Renal pelvis (tissue), 4 donors: ENCODE measurements around the gene FTL. TPM values are rescaled to one million over a fixed set of nuclear protein-coding genes. Genes with fewer than 3 reads are reported as not detected.
A peak's percentile ranks its signal among the peaks of the same experiment; 100 is the strongest.

Experiments
- DNase-seq: peaks from one replicate; pipeline ENCODE4 v3.0.0-alpha.2; 2013
- polyA plus RNA-seq, 3 donors: library from polyadenylated mRNA; unstranded; fragments of 120-200 nt; gene quantifications; one replicate each; pipeline ENCODE4 v1.2.1, GENCODE V29; 2013; ENCODE audit not compliant: insufficient read length in 3 of 3

The FTL gene
- polyA plus RNA-seq, 3 donors = 2,476 to 3,205 (median 2,712) TPM

DNA sequence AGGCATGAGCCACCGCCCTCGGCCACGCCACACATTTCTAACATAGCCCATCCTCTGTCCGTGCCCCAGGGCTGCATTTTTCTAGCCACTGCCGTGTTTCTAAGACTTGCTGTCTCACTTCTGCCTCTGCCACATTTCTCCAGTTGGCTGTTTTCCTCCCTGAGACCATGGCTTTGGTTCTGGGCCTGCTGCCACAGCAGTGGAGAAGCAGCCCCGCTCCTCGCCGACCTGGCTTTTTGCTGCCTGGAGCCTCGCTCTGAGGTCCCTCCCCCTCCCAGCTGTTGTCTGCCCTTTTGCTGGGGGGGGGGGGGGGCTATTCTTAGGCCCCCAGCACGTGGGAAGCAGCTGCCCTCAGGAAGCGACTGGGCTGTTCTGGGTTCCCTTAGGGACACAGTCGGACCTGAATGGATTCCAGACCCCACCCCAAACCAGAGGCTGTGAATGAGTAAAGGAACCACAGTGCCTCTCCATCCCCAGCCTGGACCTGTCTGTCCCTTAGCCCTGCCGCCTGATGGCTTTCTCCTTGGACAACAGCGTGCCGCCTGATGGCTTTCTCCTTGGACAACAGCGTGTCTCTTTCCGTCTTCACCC, 24.7 kb downstream of the FTL start:
- DNase-seq = no peak

GRCh38 chr19:48990400-48990799, 25.3 kb downstream of the FTL start:
- DNase-seq = no peak

DNA sequence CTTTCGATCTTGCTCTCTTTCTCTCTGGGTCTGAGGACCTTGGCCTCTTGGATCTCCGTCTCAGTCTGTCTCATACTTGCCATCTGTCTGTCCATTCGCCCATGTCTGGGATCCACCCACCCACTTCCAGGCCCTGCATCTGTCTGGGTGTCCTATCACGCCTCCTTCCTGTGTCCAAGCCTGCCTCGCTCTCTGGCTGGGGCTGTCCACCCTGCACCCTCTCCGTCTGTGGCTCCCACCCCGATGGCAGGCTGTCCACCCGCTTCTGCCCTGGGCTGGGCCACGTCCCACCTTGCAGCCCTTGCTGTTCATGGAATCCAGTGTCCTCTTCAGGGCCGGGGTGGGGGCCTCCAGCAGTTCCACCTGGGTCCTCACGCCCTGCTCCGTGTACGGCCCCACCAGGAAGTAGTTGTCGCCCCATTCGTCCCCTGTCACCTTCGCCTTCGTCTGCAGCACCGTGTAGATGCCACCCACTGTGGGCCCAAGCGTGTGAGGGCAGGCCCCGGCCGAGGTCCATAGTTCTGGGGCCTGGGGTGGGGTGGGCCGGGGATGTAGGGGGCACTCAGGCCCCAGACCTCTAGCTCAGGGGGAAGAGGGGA, 26.0 kb downstream of the FTL start:
- no peak for DNase-seq

- DNase-seq = no peak
These were observed 26.9 kb downstream of the FTL start for GRCh38 chr19:48991873-48992580.

GRCh38 chr19:48992581-48993174, 27.6 kb downstream of the FTL start:
- DNase-seq = no peak

GRCh38 chr19:48993175-48994034, 28.3 kb downstream of the FTL start, which contains the start of the genes GYS1 and RUVBL2:
Gene GYS1, minus strand, starts transcription at chr19:48993309. Its CDS starts 197 bp downstream, at chr19:48993112.
Gene RUVBL2, plus strand, starts transcription at chr19:48993887. Its CDS starts 25 bp downstream, at chr19:48993912.
- peak; percentile 100 for DNase-seq

GRCh38 chr19:48994035-48994386, 28.9 kb downstream of the FTL start:
- DNase-seq = no peak

GRCh38 chr19:48997972-48998371, 32.9 kb downstream of the FTL start:
- no peak for DNase-seq

- DNase-seq = no peak
These were observed 34.6 kb downstream of the FTL start for GRCh38 chr19:48999481-49000325.

DNA sequence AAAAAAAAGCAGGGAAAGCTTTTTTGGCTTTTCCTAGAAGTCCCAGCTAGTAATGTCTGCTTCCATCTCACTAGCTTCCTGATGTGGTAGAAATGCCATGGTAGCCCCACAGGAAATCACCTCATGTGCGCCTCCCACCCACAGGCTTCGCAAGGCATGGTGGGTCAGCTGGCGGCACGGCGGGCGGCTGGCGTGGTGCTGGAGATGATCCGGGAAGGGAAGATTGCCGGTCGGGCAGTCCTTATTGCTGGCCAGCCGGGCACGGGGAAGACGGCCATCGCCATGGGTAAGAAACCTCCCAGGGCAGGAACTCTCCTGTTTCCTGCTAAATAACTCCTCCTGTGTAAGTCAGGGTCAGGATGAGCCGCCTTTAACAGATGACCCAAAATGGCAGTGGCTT, 39.0 kb downstream of the FTL start:
- no peak for DNase-seq

DNA sequence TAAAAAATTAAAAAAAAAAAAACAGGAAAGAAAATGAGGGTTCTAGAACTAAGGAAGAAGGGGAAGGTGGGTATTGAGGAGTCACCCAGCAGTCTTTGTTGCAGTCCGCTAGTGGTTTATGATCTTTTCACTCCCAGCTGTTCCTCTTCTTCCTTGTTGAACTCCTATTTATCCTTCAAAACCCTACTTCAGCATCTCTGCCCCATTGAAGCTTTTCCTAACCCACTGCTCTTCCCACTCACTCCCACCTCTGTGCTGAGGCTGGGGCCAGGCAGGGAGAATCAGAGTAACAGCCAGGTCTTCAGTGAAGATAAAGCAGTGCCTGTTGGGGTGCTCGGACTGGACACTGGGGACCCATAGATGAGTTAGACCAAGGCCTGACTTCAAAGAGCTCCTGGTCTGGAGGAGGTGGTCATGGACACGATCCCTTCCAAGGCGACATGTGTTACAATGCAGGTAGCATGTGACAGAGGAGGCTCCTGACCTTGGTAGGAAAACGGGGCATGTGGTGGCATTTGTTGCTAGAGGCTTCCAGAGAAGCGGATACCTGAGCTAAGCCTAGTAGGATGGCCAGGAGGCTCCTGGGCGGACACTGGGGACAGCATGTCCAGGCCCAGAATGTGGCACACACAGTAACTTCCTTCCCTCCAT, 40.0 kb downstream of the FTL start:
- no peak for DNase-seq

DNA sequence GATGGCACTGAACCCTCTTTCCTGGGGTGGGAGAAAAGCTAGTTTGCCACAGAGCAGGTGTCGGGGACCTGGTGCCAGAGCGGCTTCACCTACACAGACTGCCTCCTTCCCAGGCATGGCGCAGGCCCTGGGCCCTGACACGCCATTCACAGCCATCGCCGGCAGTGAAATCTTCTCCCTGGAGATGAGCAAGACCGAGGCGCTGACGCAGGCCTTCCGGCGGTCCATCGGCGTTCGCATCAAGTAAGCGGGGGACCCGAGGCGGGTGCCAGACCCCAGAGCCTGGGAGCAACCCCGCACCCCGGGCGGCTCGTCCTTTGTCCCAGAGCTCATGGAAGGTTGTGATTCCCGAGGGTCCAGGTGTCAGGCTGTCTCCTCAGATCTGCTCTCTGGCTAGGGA, 41.8 kb downstream of the FTL start:
- DNase-seq = no peak

DNA sequence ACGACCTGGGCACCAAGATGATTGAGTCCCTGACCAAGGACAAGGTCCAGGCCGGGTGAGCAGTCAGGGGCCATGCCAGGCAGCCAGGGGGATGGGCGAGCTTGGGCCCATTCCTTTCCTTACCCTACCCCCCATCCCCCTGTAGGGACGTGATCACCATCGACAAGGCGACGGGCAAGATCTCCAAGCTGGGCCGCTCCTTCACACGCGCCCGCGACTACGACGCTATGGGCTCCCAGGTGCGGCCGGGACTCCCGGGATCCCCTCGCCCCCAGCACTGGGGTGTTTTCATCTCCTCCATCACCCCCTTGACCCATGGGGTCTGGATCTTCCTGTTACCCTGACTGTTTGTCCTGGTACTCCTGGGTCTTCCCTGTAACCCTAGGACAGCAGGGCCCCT, 44.7 kb downstream of the FTL start:
- no peak for DNase-seq

DNA sequence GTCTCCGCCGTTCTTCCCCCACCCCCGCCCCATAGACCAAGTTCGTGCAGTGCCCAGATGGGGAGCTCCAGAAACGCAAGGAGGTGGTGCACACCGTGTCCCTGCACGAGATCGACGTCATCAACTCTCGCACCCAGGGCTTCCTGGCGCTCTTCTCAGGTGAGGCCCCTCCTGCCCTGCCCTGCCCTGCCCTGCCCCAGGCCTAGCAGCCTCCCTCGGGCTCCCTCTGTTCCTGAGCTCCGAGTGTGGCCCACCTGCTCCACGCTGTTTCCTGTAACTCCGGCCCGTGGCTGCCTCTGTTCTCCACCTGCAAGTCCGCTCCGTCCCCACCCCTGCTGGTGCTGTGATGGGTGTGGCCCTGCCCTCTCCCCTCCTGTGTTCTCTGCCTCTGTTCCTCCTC, 45.3 kb downstream of the FTL start:
- DNase-seq = no peak

DNA sequence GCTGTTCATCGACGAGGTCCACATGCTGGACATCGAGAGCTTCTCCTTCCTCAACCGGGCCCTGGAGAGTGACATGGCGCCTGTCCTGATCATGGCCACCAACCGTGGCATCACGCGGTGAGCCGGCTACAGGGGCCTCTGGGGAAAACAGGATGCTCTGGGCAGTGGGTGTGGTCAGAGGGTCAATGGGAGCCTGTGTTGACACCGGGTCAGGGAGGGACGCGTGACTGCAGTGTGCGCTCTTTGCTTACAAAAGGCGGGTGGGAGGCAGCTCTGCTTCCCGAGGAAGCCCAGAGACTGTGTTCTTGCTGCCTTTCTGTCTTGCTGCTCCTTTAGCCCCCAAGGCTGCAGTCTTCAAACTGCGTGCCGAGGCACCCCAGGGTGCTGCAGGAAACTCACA, 46.1 kb downstream of the FTL start:
- no peak for DNase-seq

DNA sequence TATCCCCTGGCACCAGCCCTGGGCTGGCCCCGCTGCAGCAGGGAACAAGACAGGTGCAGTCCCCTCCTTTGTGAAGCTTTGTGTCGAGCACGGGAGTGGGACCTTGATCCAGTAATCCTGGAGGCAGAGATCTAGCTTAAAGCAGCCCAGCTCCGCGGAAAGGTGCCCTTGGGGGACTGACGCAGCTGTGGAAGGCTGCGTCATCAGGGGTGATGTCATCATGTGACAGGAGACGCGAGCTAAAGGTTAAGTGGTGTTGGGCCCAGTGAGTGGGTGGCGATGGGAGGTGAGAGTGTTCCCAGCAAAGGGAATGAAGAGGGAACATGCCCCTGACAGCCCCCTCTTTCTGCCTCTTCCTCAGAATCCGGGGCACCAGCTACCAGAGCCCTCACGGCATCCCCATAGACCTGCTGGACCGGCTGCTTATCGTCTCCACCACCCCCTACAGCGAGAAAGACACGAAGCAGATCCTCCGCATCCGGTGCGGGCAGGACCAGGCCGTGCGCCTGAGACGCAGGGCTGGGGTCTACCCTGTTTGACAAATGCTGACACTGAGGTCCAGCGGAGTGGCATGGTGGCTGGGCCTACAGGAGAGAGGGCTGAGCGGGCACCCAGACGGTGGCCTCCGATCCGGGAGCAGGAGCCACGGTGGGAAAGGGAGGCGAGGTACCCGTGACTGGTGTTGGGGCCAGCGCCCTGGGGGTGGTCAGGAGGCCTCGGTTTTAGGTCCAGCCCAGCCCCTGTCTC, 49.2 kb downstream of the FTL start:
- no peak for DNase-seq

- DNase-seq = no peak
These were observed 49.8 kb downstream of the FTL start for GRCh38 chr19:49014870-49015255.

DNA sequence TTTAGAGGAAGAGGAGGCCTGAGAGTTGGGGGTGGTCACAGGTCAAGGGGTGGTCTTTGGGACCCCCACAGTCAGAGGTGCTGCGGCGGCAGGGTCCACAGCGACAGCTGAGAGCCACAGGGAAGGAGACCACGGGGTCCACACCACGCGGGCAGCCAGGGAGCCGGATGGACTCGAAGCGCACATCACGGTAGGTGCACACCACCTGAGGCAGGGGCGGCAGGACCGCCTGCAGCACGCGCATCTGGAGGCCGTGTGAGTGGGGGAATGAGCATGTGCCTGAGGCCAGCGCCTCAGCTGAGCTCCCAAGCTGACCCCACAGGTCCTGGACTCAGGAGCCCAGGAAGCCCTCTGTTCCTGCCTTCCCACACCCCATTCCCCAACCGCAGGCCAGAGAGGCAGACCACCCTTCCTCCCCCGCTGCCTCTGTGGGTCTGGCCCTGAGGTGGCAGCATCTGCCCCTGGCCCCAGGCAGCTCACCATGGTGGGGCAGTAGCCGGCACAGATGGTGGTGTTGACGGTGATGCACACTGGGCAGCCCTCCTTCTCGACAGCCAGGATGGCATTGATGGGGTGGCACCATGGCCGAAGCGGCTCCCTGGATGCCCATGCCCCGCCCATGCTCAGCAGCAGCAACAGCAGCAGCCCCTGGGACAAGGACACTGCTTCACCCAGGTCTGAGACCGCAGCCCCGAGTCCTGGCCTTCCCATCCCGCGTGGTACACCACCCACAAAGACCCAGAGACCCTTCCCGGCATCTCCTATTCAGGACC, 51.1 kb downstream of the FTL start:
- no peak for DNase-seq
